HG03103 (cell line): ENCODE data around the gene MTFP1.
"Not testable (repeated sequence)": the region's sequence is repeated elsewhere in the genome, so short reads cannot be mapped to it uniquely, and the experiment has no call there.

Experiments
- ATAC-seq: cut with Tn5 transposase; IDR thresholded peaks from one replicate; pipeline ENCODE4 v1.9.1; 2021; ENCODE audit warnings: low read depth; ENCODE audit not compliant: unreplicated experiment

Gene MTFP1

GRCh38 chr22:30451488-30451887, 25.9 kb downstream of the MTFP1 start:
- not testable (repeated sequence) for ATAC-seq

- no peak for ATAC-seq
These were observed 27.3 kb downstream of the MTFP1 start for GRCh38 chr22:30452861-30453260.

GRCh38 chr22:30453731-30454510, 28.4 kb downstream of the MTFP1 start:
- ATAC-seq = no peak

GRCh38 chr22:30455075-30455840, 29.7 kb downstream of the MTFP1 start:
- no peak for ATAC-seq

GRCh38 chr22:30457981-30458380, 32.4 kb downstream of the MTFP1 start:
- ATAC-seq = no peak

GRCh38 chr22:30459181-30460052, 33.8 kb downstream of the MTFP1 start:
- no peak for ATAC-seq

GRCh38 chr22:30460147-30460546, 34.6 kb downstream of the MTFP1 start:
- no peak for ATAC-seq

GRCh38 chr22:30460555-30460954, 35.0 kb downstream of the MTFP1 start:
- ATAC-seq = not testable (repeated sequence)

- ATAC-seq = no peak
These were observed 43.6 kb downstream of the MTFP1 start for GRCh38 chr22:30469165-30469564.

- ATAC-seq = no peak
These were observed 45.1 kb downstream of the MTFP1 start for GRCh38 chr22:30470655-30471054.

GRCh38 chr22:30471616-30472318, 46.2 kb downstream of the MTFP1 start, which contains the start of gene SEC14L3:
SEC14L3 (minus strand) TSS chr22:30472017; CDS start chr22:30471958, 59 bp downstream.
- no peak for ATAC-seq

GRCh38 chr22:30472994-30473720, 47.6 kb downstream of the MTFP1 start:
- ATAC-seq = no peak

GRCh38 chr22:30474121-30474520, 48.6 kb downstream of the MTFP1 start:
- ATAC-seq = no peak

GRCh38 chr22:30474683-30475424, 49.3 kb downstream of the MTFP1 start:
- ATAC-seq = no peak
